Ascending aorta (tissue), 2 donors: ENCODE results near the gene LBX2. TPM values are rescaled to one million over a fixed set of nuclear protein-coding genes. Genes with fewer than 3 reads are reported as not detected.
A peak's percentile ranks its signal among the peaks of the same experiment; 100 is the strongest.

Source experiments
- DNase-seq, 2 donors: peaks; one replicate each; pipeline ENCODE4 v3.0.0-alpha.2; 2019; ENCODE audit warnings: low spot score in 2 of 2
- H3K27ac ChIP-seq, 2 donors: fragments of 200-600 bp; sonication (generic); one replicate each; pipeline ENCODE4 v1.5.1; 2016 to 2017; ENCODE audit warnings: mild to moderate bottlenecking in 1 of 2
- H3K27me3 ChIP-seq: fragments of 200-600 bp; sonication (generic); one replicate; pipeline ENCODE4 v1.5.1; 2017
- H3K36me3 ChIP-seq, 2 donors: fragments of 200-600 bp; sonication (generic); one replicate each; pipeline ENCODE4 v1.5.1; 2016
- H3K4me1 ChIP-seq, 2 donors: fragments of 200-600 bp; sonication (generic); one replicate each; pipeline ENCODE4 v1.5.1; 2016 to 2017; ENCODE audit warnings: mild to moderate bottlenecking in 1 of 2
- H3K4me3 ChIP-seq, 2 donors: fragments of 200-600 bp; sonication (generic); one replicate each; pipeline ENCODE4 v1.5.1; 2016 to 2017; ENCODE audit warnings: mild to moderate bottlenecking in 1 of 2
- H3K9me3 ChIP-seq, 2 donors: fragments of 200-600 bp; sonication (generic); one replicate each; pipeline ENCODE4 v1.5.1; 2016
- CTCF ChIP-seq, 3 experiments: fragments of 200-600 bp in 2 of 3; fragments of 450-650 bp in 1 of 3; sonication (generic) in 2 of 3; IDR thresholded peaks; one replicate each; pipeline ENCODE4 v1.5.1; 2016 to 2019; ENCODE audit warnings: antibody characterized with exemption in 3 of 3, mild to moderate bottlenecking in 1 of 3, moderate library complexity in 1 of 3
- intact Hi-C: fragments of 100-400 bp; cut with DNase I; formaldehyde crosslinking; loops from one replicate; pipeline ENCODE4 v1.15.1; 2023
- total RNA-seq: library from RNA; depleted of rRNA; stranded (reverse); fragments of >200 nt; gene quantifications from one replicate; pipeline ENCODE4 v1.1.0, GENCODE V29; 2016

Gene LBX2
- total RNA-seq, 1 donor from 2014 or later: 3.0 TPM

DNA sequence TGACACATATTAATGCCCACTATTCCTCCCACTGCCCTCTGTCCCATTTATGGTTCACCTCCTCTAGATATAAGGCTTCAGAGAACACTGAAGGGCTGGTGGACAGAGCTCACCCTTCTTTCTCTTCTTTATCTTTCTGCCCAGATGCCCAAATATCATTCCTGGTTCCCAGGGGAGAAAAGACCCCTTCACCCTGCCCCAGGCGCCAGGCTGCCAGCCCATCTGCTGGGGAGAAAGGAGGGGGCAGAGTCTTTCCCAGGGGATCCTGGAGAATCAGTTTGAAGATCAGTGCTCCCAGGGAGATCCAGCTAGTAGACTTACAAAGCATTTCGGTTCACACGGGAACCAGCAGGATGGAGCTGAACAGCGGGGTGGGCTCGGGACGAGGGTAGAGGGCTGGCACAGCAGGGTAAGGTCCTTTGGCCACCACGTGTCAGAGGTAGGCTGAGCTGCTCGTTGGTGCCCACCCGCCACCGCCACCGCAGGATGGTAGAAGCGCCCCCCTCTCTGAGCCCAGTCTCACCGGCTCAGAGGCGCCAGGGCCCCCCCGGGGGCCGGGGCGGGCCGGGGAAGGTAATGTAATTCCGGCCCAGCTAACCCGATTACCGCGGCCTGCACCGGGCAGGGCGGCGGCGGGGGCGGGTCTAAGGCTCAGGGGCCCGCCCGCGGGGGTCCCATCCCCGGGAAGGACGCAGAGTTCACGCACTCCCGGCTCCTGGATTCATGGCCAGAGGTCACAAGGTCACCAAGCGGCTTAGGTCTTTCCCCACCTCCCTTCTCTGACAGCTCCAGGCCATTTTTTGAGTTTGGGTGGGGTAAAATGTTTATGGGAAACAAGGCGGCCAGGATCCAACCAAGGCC lies 13.6 kb upstream of the LBX2 start:
- peaks cover 18 to 19% of the 10 kb centered on the region in 2 donors for H3K4me1 ChIP-seq
- intact Hi-C loops: no loop called here

GRCh38 chr2:74511104-74511989 lies 11.9 kb upstream of the LBX2 start:
- Histone ChIP-seq H3K36me3 (no peaks in the 10 kb centered on the region), H3K4me3 (no peak overlapping the region), H3K9me3 (no peaks in the 10 kb centered on the region), H3K4me1 (peaks cover 18 to 27% of the 10 kb centered on the region in 2 donors), H3K27ac (no peak overlapping the region), H3K27me3 (peaks cover 36% of the 10 kb centered on the region)
- no peak for DNase-seq
- no peak for TF ChIP-seq CTCF (IDR thresholded peaks at IDR 0.05)
- intact Hi-C loops: no loop called here

More for the DNA sequence above, 13.6 kb upstream of the LBX2 start:
- TF ChIP-seq CTCF (IDR thresholded peaks at IDR 0.05): no peak
- no peak for DNase-seq
- Histone ChIP-seq H3K36me3 (no peaks in the 10 kb centered on the region), H3K27ac (no peak overlapping the region), H3K9me3 (no peaks in the 10 kb centered on the region), H3K4me3 (no peak overlapping the region), H3K27me3 (peaks cover 39% of the 10 kb centered on the region)

DNA sequence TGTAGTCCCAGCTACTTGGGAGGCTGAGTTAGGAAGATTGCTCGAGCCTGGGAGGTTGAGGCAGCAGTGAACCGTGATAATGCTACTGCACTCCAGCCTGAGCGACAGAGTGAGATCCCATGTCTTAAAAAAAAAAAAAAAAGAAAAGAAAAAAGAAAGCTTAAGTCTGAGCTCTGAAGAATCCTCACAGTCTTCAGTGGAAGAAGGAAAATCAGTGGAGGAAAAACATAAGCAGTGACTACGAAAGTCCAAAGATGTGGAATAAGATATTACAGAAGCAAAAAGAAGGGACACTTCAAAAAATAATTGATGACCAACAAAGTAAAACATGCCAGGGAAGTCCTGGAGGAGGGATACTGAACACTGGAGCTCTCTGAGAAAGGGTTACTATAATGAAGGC lies 10.9 kb upstream of the LBX2 start:
- peaks cover 8 to 27% of the 10 kb centered on the region in 2 donors for H3K4me1 ChIP-seq
- intact Hi-C loops: no loop called here
- H3K4me3 ChIP-seq: no peak overlapping the region
- no peak for TF ChIP-seq CTCF (IDR thresholded peaks at IDR 0.05)
- H3K27ac ChIP-seq: no peak overlapping the region
- peaks cover 2 to 8% of the 10 kb centered on the region in 2 donors for H3K36me3 ChIP-seq
- DNase-seq: no peak
- H3K27me3 ChIP-seq: peaks cover 26% of the 10 kb centered on the region
- H3K9me3 ChIP-seq: no peaks in the 10 kb centered on the region

DNA sequence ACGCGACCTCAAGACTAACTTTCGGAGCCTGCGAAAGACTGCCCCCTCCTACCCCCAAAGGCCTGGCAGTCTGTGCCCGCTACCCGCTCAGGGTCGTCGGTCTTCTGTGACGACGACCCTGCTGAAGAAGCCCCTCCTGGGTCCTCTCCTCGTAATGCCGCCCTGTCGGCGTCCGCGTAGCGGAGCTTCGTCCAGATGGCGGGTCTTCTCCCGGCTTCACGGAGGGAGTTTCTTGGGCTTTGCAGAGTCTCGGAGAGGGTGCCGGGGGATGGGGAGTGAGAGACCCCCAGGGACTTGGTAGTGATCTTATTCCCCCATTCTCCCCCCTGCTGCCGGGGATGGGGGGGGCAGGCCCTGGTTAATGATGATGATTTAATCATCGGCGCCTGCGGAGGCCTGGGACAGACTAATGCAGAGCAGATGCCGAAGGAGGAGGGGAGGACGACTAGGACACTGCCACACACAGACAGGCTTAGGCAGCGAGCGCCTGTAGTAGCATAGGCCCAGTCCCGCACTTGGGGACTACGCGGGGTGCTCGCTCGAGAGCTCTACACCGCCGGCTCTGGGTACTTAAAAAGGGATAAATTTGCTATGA lies 8.6 kb upstream of the LBX2 start:
- H3K27ac ChIP-seq: peak overlapping the region; percentile 99

More for the DNA sequence above, 8.6 kb upstream of the LBX2 start:
- Histone ChIP-seq H3K4me1 (peaks cover 3 to 24% of the 10 kb centered on the region in 2 donors), H3K4me3 (peak overlapping the region; percentile 76 to 78), H3K27me3 (peaks cover 3% of the 10 kb centered on the region), H3K9me3 (no peaks in the 10 kb centered on the region), H3K36me3 (peaks cover 7 to 14% of the 10 kb centered on the region in 2 donors)
- no peak for TF ChIP-seq CTCF (IDR thresholded peaks at IDR 0.05)
- intact Hi-C loops: loop anchor here (1.0 to 5.0 kb wide), 7 partner anchors 21 to 329 kb away; partner anchors contain the start of genes AUP1, DOK1, HTRA2 and INO80B
- no peak for DNase-seq
